B cell (primary cell): Measurements from ENCODE around the gene ZCCHC2. TPM values are rescaled to one million over a fixed set of nuclear protein-coding genes. Genes with fewer than 3 reads are reported as not detected.

Experiments
- ATAC-seq: fragments of 200-7000 bp; cut with Tn5 transposase; one replicate; pipeline ENCODE4 v1.10.0; 2021; ENCODE audit warnings: low read depth, mild to moderate bottlenecking, moderate number of reproducible peaks, moderate library complexity
- CTCF ChIA-PET: fragments of 350-600 bp; sonication (Branson Sonifier 250); formaldehyde crosslinking; loops from one replicate; lab custom pipeline; 2021; ENCODE audit warnings: antibody characterized with exemption, inconsistent platforms; lab: Charles Lee
- POLR2A ChIA-PET: fragments of 350-600 bp; sonication (Branson Sonifier 250); formaldehyde crosslinking; loops from one replicate; lab custom pipeline; 2021; ENCODE audit warnings: antibody characterized with exemption; lab: Charles Lee
- DNase-seq: peaks from one replicate; pipeline ENCODE4 v3.0.0; 2013
- H2AFZ ChIP-seq: 2 replicates; pipeline ENCODE4 v1.6.1; 2012; ENCODE audit warnings: mild to moderate bottlenecking, low read depth, low read length; ENCODE audit not compliant: insufficient read depth, poor library complexity, severe bottlenecking
- H3K27ac ChIP-seq, 2 donors: 1 replicate in 1 of 2; 2 replicates in 1 of 2; pipeline ENCODE4 v1.5.1; 2012 to 2013; ENCODE audit warnings: low read length in 2 of 2, mild to moderate bottlenecking in 2 of 2, moderate library complexity in 1 of 2
- H3K27me3 ChIP-seq, 4 experiments: fragments of 200-600 bp in 1 of 4; sonication (generic) in 1 of 4; replicated peaks in 1 of 4; 1 replicate in 2 of 4; 2 replicates in 2 of 4; pipeline versions ENCODE4 v1.6.1 to v1.7.0; 2013 to 2016; ENCODE audit warnings: low read length in 3 of 4, mild to moderate bottlenecking in 2 of 4, mixed read lengths in 1 of 4, moderate library complexity in 1 of 4; ENCODE audit not compliant: insufficient read depth in 4 of 4, control insufficient read depth in 3 of 4; ENCODE audit errors: control extremely low read depth in 1 of 4
- H3K36me3 ChIP-seq, 2 experiments: replicated peaks in 1 of 2; 1 replicate in 1 of 2; 2 replicates in 1 of 2; pipeline versions ENCODE4 v1.6.1 to v1.7.1; 2013; ENCODE audit warnings: low read length in 1 of 2; ENCODE audit not compliant: insufficient read depth in 2 of 2, control insufficient read depth in 1 of 2; ENCODE audit errors: control extremely low read depth in 1 of 2, extremely low read depth in 1 of 2
- H3K4me1 ChIP-seq, 2 donors: fragments of 200-600 bp in 1 of 2; sonication (generic) in 1 of 2; 1 replicate in 1 of 2; 2 replicates in 1 of 2; pipeline versions ENCODE4 v1.5.1 to v1.6.1; 2013 to 2017; ENCODE audit warnings: low read length in 2 of 2; ENCODE audit not compliant: control insufficient read depth in 2 of 2, insufficient read depth in 2 of 2
- H3K4me2 ChIP-seq: replicated peaks from 2 replicates; pipeline ENCODE3; 2012; ENCODE audit warnings: mild to moderate bottlenecking, low read depth, low read length; ENCODE audit not compliant: poor library complexity, severe bottlenecking
- H3K4me3 ChIP-seq, 5 experiments: fragments of 200-600 bp in 1 of 5; sonication (generic) in 1 of 5; 1 replicate in 3 of 5; 2 replicates in 2 of 5; pipeline versions ENCODE4 v1.5.1 to v1.7.0; 2011 to 2016; ENCODE audit warnings: low read length in 4 of 5, mild to moderate bottlenecking in 4 of 5, low read depth in 2 of 5, control low read depth in 1 of 5, moderate library complexity in 1 of 5; ENCODE audit not compliant: insufficient read depth in 1 of 5; ENCODE audit errors: control extremely low read depth in 1 of 5, extremely low read depth in 1 of 5
- H3K79me2 ChIP-seq: fragments of 200-600 bp; sonication (generic); one replicate; pipeline ENCODE4 v1.6.0; 2016; ENCODE audit warnings: low read length; ENCODE audit not compliant: control insufficient read depth, insufficient read depth
- H3K9ac ChIP-seq: fragments of 200-600 bp; sonication (generic); 2 replicates; pipeline ENCODE4 v1.6.1; 2017; ENCODE audit warnings: mild to moderate bottlenecking, low read length, moderate library complexity
- H3K9me3 ChIP-seq, 3 donors: one replicate each; pipeline versions ENCODE4 v1.6.1 to v1.7.1; 2013; ENCODE audit warnings: low read length in 2 of 3; ENCODE audit not compliant: control insufficient read depth in 2 of 3, insufficient read depth in 1 of 3; ENCODE audit errors: control extremely low read depth in 1 of 3
- H4K20me1 ChIP-seq: 2 replicates; pipeline ENCODE4 v1.6.0; 2012; ENCODE audit warnings: mild to moderate bottlenecking, low read length; ENCODE audit not compliant: insufficient read depth, control insufficient read depth, poor library complexity, severe bottlenecking
- H3K27ac Mint-ChIP-seq: one replicate; pipeline ENCODE4 v1.8.0; 2021; ENCODE audit warnings: mixed read lengths
- H3K27me3 Mint-ChIP-seq: one replicate; pipeline ENCODE4 v1.8.0; 2021; ENCODE audit warnings: mixed read lengths
- H3K4me1 Mint-ChIP-seq: one replicate; pipeline ENCODE4 v1.8.0; 2021; ENCODE audit warnings: mixed read lengths
- H3K4me3 Mint-ChIP-seq: one replicate; pipeline ENCODE4 v1.8.0; 2021; ENCODE audit warnings: mixed read lengths
- H3K9me3 Mint-ChIP-seq: one replicate; pipeline ENCODE4 v1.8.0; 2022; ENCODE audit warnings: mixed read lengths; ENCODE audit not compliant: insufficient read depth
- EZH2 ChIP-seq: IDR thresholded peaks from 2 replicates; pipeline ENCODE4 v1.6.1; 2012; ENCODE audit warnings: borderline replicate concordance, low read depth, mild to moderate bottlenecking, moderate library complexity, low read length; ENCODE audit not compliant: insufficient read depth, poor library complexity, severe bottlenecking
- WGBS: methylation state at CpG from one replicate; pipeline ENCODE4 v1.1.5; 2013; ENCODE audit warnings: missing lambda C conversion rate; ENCODE audit not compliant: insufficient coverage; 5-methylcytosine and 5-hydroxymethylcytosine counted together
- intact Hi-C: fragments of 100-400 bp; cut with micrococcal nuclease; formaldehyde crosslinking; loops from one replicate; pipeline ENCODE4 v1.10.0; 2022
- polyA plus RNA-seq: library from polyadenylated mRNA; depleted of rRNA; stranded (reverse); fragments of >200 nt; gene quantifications from 2 replicates; pipeline ENCODE4 v1.2.3, GENCODE V29; 2012
- total RNA-seq, 2 donors: library from RNA; stranded (reverse); fragments of 120-200 nt in 1 of 2; gene quantifications; 1 replicate in 1 of 2; 2 replicates in 1 of 2; pipeline versions ENCODE4 v1.2.3 to v1.2.4, GENCODE V29; 2013 to 2022
- TF ChIP-seq, protein P1 (sequence below): fragments of 200-600 bp; IDR thresholded peaks from one replicate; pipeline ENCODE4 v1.8.0; 2022; ENCODE audit warnings: antibody characterized with exemption, mild to moderate bottlenecking

ZCCHC2 gene
- total and polyA plus RNA-seq, 2 donors (not counting 1 experiment from before 2014, with no cell fraction given) = 24.5 to 53.7 TPM

- intact Hi-C loops = loop anchor here (2.0 to 10.0 kb wide), 2 partner anchors 17 to 129 kb away; partner anchors contain the start of gene PHLPP1
- Histone ChIP-seq H3K36me3 (peaks cover 0 to 6% of the 10 kb centered on the region in 2 experiments), H4K20me1 (no peaks in the 10 kb centered on the region), H3K79me2 (no peaks in the 10 kb centered on the region), H3K4me3 (no peak overlapping the region), H3K4me2 (no peak overlapping the region), H3K27ac (no peak overlapping the region), H3K27me3 (no peaks in the 10 kb centered on the region), H3K9me3 (no peaks in the 10 kb centered on the region), H3K4me1 (peaks cover 13 to 20% of the 10 kb centered on the region in 2 donors), H3K9ac (no peak overlapping the region), H2AFZ (no peak overlapping the region)
- H3K27me3 Mint-ChIP-seq = no peaks in the 10 kb centered on the region
- H3K27ac Mint-ChIP-seq = no peak overlapping the region
- ChIA-PET POLR2A (interaction anchor here (0.8 kb wide), 1 partner anchor 81 kb away, joined by 3 read pairs; no protein-coding TSS in a partner anchor), CTCF (interaction anchor here (0.6 to 5.6 kb wide), 24 partner anchors 9 to 853 kb away, joined by 3 to 73 read pairs (median 3); partner anchors contain the start of genes RELCH and ZCCHC2)
- H3K4me3 Mint-ChIP-seq = no peak overlapping the region
- WGBS = 29% methylated on average over 6 of the region's 14 CpGs
- H3K9me3 Mint-ChIP-seq = no peaks in the 10 kb centered on the region
- H3K4me1 Mint-ChIP-seq = peaks cover 16% of the 10 kb centered on the region
- DNase-seq (peak; percentile 65), ATAC-seq (peak; percentile 63)
- TF ChIP-seq EZH2 = no peak
- TF ChIP-seq, protein P1, sequence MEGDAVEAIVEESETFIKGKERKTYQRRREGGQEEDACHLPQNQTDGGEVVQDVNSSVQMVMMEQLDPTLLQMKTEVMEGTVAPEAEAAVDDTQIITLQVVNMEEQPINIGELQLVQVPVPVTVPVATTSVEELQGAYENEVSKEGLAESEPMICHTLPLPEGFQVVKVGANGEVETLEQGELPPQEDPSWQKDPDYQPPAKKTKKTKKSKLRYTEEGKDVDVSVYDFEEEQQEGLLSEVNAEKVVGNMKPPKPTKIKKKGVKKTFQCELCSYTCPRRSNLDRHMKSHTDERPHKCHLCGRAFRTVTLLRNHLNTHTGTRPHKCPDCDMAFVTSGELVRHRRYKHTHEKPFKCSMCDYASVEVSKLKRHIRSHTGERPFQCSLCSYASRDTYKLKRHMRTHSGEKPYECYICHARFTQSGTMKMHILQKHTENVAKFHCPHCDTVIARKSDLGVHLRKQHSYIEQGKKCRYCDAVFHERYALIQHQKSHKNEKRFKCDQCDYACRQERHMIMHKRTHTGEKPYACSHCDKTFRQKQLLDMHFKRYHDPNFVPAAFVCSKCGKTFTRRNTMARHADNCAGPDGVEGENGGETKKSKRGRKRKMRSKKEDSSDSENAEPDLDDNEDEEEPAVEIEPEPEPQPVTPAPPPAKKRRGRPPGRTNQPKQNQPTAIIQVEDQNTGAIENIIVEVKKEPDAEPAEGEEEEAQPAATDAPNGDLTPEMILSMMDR = peak; percentile 70
Measured at GRCh38 chr18:62586151-62586774, 63.4 kb downstream of the ZCCHC2 start.
